Left renal pelvis (tissue), 4 donors: ENCODE results near the gene EMC8. TPM values are rescaled to one million over a fixed set of nuclear protein-coding genes. Genes with fewer than 3 reads are reported as not detected.

Experiments
- DNase-seq, 4 donors: peaks; one replicate each; pipeline ENCODE4 v3.0.0-alpha.2; 2013; ENCODE audit warnings: low read depth in 4 of 4, low spot score in 3 of 4
- polyA plus RNA-seq, 4 donors: library from polyadenylated mRNA; unstranded; fragments of 120-200 nt; gene quantifications; one replicate each; pipeline ENCODE4 v1.2.1, GENCODE V29; 2013; ENCODE audit not compliant: insufficient read length in 4 of 4

The EMC8 gene
- polyA plus RNA-seq, 4 donors, result 22.8 to 37.0 (median 28.7) TPM

DNA sequence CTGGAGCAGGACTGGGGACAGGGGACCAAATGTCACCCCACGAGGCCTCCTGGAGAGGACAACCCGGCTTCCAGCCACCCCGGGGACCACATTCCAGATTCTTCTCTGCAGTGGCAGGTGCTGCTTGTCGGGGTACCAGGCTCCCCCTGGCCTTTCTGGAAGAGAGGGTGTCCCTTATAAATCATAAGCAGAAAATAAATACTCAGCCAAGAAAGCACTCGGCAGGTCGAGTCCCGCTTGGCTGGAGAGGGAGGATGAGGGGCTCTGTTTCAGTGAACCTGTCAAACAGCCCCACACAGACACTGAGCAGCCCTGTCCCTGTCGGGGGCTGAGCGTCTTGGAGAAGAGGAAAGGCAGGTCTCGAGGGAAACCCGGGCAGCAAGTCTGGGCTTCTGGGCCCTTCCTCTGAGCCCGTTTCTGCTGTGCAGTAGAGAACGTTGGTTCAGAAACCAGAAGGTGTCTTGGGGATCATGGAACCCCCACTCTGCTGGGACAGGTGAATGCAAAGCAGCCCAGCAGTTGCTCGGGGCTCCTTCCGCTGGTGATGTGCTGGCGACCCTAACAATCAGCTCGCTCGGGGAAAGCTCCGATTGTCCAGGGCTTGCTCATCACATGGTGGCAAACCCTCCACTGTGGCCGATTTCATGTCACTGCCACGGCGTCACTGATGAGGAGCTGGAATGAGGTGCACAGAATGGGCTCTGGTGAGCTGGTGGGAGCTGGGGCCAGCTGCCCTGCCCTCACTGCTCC is 36.8 kb upstream of the EMC8 start:
- DNase-seq, result no peak

DNA sequence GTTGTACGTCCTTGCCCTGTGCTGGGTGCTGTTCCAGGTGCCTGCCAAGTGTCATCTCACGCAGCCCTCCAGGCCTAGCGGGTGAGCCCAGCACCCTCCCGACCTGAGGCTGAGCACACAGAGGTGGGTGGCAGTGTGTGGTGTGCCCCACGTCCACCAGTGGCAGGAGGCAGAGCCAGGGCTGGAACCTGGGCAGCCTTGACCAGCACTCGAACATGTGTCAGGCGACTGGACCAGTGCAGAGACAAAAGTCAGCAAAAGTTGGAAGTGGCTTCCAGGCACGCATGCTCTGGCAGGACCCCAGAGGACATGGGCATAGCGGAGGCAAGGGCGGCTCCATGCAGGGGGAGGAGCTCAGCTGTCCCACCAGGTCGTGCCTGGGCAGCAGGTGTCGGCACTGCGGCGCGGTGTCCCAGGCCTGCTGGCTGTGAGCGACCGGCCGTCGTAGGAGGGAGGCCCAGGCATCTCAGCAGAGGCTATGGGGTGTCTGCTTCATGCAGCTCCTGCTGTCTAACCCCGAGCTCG is 35.9 kb upstream of the EMC8 start:
- no peak for DNase-seq

DNA sequence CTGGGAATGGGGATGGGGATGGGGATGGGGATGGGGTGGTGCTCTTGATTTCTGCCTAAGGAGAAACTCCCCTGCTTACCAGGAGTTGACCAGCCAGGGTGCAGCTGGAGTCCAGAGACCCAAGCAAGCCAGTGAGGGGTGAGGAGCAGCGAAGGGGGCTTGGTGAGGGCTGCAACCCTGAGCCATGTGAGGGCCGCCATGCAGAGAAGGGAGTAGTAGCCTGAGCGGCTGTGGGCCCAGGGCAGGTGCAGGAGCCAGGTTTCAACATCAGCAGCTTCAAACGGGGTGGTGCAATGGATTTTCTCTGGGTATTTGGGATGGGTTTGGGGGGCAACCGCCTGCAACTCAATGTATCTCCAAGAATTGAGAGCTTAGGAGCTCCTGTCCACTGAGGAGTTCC is 35.4 kb upstream of the EMC8 start:
- no peak for DNase-seq

DNA sequence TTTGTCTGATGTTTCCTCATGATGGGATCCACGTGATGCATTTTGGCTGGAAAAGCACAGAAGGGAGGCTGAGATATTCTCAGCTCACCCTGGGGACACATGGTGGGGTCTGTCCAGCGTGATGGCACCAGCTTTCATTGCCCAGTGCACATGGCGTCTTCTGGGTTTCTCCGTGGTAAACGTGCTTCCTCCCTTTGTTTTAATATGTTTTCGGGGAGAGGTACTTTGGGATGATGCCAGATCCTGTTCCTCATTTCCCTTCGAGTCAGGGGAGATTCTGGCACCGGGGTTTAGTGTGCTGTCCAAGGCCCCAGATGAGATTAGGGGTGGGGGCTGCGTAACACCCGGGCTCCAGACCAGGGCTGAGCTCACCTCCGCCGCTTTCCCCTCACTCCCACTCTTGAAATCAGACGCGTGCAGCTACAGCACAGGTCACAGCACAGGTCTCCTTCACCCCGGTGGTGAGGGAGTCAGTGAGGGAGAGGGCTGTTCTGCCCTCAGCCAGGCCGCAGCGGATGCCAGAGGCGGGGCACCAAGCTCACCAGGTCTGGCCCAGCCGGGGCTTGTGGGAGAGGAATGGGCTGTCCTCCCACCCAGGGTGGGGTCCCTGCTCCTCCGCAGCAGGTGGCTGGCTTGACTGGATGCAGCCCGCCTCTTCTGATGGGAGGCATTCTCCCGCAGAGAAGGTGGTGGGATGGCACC is 34.0 kb upstream of the EMC8 start:
- DNase-seq, result no peak

DNA sequence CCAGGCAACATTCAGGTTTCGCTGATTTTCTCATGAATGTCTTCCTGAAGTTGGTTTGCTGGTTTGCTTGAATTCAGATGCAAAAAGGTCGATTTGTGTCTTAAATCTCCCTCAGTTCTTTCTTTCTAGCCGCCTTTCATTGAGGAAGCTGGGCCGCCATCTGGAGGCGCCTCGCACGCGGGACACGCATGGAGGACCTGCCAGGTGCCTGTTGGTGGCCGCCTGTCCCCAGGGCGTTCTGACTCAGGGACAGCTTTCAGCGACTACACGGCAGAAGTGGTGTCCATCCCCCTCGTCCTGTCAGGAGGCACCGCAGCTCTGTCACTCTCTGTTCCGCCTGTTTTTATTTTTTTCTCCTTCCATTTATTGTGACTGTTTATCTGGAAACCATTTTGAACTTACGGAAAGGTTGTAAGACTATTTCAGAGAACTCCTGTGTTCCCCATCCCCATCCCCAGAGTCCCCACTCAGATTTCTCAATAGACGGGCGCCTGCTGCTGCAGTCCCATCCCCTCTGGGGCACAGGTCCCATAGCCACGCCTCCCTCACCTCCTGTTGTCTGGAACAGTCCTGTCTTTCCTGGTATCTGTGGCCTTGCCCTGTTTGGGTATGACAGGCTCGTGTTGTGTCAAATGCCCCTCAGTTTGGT is 33.4 kb upstream of the EMC8 start:
- no peak for DNase-seq

DNA sequence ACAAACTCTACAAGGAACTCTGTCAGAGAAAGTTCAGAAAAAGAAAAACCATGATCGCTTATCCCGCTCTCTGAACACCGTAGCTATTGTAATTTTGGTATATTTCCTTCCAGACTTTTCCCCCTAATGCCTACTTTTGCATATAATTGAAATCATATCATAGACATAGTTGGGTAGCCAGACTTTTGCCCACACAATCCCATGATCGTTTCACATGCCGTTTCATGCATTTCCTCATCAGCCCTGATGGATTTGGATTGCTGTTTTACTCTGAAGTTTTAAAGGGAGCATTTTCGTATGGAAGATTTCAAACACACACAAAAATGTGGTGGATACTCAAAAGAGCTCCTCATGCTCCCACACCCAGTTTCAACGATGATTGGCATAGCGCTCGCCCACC is 31.5 kb upstream of the EMC8 start:
- DNase-seq, result no peak

DNA sequence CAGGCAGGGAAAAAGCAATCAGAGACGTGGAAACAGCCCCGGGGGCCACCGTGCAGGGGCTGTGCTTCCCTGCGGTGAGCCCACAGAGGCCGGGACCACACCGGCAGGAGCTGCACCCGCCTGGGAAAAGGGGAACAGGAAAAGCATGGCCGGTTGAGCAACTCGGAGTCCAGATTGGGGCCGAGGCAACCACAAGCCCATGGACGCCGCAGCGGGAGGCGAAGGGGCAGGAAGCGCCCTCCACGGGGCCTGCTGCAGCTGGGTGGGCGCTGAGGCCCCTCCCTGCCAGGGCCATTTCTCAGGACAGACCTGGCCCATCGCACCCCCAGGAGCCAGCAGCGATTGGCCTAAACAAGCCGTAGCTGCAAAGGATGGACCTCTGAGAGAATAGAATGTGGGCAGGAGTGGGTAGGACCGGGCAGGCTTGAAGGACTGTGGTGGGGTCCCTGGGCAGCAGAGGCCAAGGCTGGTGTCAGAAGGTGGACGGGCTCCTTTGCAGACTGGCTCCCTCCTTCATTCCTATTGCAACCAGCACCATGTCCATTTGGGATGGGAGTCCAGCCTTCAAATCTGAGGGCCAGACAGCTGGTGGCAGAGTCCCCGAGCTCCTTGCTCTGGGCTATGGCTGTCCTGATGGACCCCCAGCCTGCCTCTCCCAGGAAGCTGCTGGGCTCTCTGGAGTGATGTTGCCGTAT is 30.6 kb upstream of the EMC8 start:
- DNase-seq, result no peak

DNA sequence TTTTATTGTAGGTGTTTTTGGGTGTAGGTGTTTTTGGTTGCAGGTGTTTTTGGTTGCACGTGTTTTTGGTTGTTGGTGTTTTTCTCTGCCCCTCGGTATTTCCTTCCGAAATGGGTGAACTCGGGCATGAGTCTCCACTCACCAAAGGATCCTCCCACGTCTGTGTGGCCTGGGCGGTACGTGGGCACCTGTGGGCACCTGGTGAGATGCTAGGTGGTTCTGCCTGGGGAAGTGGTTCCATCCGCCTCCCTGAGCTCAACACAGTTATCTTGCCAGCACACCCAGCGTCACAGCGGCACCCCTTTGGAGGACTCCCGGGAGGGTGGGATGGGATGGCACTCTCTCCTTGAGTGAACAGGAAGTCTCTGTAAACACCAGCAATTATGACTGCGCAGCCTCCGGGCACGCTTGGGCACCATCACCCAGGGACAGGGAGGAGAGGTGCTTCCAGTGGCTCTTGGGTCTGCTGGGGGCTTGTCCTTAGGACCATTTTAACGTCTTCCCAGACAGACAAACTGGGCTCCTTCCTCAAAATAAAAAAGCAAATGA is 29.9 kb upstream of the EMC8 start:
- no peak for DNase-seq

DNA sequence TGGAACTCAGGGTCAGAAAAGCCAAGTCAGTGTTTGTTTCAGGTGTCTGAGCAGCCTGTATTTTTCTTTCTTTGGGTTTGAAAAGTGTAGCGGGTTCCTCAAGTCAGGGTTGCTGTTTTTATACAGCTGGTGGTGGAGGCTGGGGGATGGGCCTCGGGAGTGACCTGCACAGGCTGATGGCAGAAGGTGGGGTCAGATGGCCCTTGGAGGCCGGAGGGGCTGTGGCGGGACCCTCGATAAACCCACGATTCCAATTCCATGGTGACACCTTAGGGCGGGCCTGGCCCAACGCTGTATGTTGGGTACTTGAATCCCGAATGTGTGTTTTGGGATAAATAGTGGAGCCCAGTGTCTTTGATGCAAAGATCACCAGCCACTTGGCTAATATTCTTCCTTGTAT is 28.8 kb upstream of the EMC8 start:
- no peak for DNase-seq

DNA sequence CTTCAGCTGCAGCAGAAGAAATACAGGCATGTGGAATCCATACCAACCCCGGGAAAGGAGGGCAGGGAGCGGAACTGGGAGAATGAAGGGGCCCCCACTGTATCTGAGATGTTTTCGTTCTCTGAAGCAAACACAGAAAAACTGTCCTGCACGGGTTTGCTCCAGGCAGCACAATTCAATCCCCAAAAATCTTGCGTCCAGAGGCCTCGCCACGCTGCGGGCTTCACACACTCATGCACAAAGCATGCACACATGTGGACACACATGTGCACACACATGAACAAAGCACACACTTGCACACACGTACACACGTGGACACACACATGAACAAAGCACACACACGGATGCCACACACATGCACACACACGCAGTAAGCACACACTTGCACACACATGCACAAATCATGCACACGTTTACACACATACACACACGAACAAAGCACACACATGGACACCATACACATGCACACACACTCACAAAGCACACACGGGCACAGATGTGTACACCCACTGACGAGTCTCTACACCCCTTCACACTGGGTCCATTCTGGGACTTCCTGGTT is 27.4 kb upstream of the EMC8 start:
- DNase-seq, result no peak

DNA sequence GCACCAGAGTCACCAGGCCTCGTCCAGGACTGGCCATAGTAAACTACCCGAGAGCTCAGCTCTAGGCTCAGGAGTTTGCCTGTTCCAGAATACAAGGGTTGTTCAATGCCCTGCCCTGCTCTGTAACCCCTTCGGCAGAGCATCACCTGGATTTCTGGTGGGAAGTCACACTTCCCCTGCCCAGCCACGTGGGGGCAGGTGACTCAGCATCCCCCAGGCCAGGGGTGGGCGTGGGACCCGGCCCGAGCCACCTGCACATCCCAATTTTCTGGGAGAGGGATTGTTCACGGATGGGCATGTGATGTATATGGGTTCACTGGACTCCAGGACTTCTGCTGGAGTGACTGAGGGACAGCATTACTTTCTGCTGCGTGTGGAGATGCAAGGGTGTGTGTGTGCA is 26.0 kb upstream of the EMC8 start:
- DNase-seq, result no peak

DNA sequence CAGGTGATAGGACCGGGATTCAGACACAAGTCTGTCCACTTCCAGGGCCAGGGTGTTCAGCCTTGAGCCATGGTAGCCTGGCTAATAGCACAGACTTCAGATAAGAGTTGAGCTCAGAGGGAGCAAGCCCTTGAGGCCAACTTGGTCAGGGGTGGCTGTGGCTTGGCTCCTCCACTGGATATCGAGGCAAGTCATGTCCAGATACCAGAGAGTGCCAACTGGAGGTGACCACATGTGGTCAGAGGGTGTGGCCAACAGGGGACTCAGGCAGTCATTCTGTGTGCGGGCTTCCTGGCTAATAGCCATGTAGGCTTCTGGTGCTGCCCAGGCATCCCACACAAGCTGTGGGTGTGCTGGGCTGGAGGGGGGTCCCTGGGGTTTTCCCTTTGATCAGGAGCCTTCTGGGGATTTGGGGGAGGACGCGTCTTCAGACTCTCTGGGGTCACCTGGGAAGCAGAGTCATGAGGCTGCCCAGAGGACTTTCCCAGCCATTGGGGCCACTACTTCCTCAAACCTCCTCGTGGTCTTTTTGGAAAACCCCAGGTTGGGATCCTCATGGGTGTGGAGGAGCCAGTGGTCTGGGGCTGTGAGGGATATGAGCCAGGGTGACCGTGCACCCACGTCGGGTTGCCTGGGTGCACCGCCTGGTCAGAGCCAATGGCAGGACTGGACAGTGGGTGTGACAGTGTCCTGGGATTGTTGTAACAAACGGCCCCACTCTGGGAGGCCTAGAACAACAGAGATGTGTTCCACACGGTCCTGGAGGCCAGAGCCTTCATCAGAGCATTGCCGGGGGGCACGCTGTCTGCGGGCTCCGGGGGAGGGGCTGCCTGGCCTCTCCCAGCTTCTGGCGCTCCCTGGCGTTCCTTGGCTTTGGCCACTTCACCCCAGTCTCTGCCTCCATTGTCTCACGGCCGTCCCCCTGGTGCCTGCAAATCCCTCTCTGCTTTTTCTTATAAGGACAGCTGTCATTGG is 25.1 kb upstream of the EMC8 start:
- no peak for DNase-seq

DNA sequence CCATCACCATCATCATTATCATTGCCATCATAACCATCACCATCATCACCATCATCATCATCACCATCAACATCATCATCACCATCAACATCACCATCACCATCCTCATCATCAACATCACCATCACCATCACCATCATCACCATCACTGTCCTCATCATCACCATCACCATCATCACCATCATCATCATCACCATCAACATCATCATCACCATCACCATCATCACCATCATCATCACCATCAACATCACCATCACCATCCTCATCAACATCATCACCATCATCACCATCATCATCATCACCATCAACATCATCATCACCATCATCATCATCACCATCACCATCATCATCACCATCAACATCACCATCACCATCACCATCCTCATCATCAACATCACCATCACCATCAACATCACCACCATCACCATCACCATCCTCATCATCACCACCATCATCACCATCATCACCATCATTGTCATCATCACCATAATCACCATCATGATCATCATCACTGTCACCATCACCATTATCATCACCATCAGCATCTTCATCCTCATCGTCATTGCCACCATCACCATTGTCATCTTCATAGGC is 24.1 kb upstream of the EMC8 start:
- no peak for DNase-seq

DNA sequence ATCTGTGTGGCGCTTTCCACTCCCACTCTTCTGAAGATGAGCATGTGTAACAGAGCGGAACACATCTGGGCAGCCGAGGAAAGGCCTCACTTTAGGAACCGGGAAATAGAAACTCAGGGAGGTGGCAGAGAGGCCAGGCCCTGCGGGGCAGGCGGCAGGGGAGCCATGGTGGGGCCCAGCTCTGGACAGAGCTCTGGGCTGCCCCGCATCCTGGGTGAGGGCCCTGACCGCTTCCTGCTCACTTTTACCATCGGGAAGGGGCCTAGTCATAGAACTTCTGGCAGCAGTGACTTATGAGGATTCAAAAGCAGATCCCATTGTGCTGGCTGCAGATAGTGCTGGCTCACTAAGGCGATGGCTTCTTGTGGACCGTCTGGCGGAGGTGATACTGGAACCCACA is 22.8 kb upstream of the EMC8 start:
- no peak for DNase-seq

DNA sequence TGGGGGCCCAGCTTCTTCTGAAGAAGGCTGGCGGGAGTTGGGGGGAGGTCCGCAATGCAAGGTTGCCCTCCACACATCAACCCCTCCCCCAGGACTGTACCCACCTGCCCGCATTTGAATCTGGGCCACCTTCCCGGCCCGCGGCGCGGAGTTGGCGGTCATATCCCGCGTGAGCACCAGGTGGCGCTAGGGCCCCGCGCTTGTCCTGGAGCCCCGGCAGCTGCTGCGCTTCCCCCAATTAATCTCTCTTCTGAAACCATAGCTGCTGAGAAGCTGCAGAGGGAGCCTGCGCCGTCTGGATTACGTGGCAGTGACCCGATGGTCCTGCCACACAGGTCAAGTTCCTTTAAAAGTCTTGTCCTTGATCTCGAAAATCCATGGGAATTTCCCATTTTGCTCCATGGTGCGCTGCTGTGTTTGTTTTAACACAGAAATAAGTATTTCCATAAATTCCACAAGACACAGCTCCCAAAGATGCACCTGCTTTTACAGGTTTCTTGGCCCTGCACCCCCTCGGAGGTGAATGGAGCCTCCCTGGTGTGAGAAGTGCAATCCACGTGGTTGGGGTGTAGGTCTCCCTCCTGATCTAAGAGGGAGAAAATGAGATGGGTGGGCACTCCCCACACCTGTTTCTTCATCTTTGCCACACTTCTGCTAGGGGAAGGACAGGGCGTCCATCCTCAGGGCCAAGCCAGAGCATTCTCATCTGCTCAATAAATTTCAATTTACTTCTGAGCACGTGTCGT is 22.2 kb upstream of the EMC8 start:
- peak in 1 of 4 donors; percentile 40 for DNase-seq

DNA sequence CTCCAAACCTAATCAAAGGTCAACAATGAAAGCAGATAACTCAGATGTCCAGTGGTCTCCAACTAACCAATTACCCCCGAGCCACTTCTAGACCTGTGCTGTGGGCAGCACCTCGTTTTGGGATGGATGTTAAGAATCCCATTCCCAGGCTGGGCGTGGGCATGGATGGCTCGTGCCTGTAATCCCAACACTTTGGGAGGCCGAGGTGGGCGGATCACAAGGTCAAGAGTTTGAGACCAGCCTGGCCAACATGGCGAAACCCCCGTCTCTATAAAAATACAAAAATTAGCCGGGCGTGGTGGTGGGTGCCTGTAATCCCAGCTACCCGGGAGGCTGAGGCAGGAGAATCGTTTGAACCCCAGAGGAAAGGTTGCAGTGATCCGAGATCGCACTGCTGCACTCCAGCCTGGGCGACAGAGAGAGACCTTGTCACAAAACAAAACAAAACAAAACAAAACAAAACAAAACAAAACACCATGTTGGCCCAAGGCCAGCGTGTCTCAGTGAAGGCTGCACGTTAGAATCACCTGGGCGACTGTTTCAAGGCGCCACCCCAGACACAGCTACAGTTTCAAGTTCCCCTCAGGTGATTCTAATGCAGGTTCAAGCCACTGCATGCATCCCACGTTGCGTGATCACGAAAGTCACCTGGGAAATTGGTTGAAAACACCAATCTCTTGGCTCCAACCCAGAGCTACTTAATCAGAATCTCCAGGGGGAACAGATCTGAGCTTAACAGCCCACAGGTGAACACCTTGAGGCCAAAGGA is 21.4 kb upstream of the EMC8 start:
- no peak for DNase-seq

DNA sequence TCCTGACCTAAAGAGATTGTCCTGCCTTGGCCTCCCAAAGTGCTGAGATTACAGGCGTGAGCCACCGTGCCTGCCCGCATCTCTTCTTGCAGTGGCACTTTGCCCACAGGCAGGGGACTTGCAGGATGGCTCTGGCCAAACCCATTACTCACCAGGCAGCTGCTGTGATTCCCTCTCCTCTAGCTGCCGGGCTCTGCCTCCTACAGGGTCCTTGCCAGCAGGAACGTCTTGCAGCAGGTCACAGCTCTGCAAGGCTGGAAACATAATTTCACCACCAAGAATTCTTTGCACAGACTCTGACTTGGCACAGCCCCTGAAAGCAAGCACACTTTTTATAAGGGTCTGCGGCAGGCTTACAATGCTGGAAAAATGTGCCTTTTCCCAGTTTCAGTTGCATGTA is 20.4 kb upstream of the EMC8 start:
- no peak for DNase-seq
